ENCODE results near the gene AGAP1.

The AGAP1 gene

GRCh38 chr2:235861383-235861782 is 367.5 kb downstream of the AGAP1 start:
- no peak for TF ChIP-seq CTCF (conservative IDR thresholded peaks at IDR 0.05)
- H3K27ac ChIP-seq = no peak overlapping the region

- no peak for TF ChIP-seq CTCF (conservative IDR thresholded peaks at IDR 0.05)
Observed at GRCh38 chr2:235863414-235863813, 369.6 kb downstream of the AGAP1 start.

GRCh38 chr2:235864302-235864701 is 370.5 kb downstream of the AGAP1 start:
- TF ChIP-seq CTCF (conservative IDR thresholded peaks at IDR 0.05) = no peak
- no peak overlapping the region for H3K27ac ChIP-seq

More at GRCh38 chr2:235863414-235863813, 369.6 kb downstream of the AGAP1 start:
- no peak overlapping the region for H3K27ac ChIP-seq

GRCh38 chr2:235864733-235865515 is 371.1 kb downstream of the AGAP1 start:
- TF ChIP-seq CTCF (conservative IDR thresholded peaks at IDR 0.05) = no peak
- H3K27ac ChIP-seq = no peak overlapping the region

- no peak overlapping the region for H3K27ac ChIP-seq
- no peak for TF ChIP-seq CTCF (conservative IDR thresholded peaks at IDR 0.05)
Observed at GRCh38 chr2:235866373-235866772, 372.5 kb downstream of the AGAP1 start.

- TF ChIP-seq CTCF (conservative IDR thresholded peaks at IDR 0.05) = no peak
- H3K27ac ChIP-seq = no peak overlapping the region
Observed at GRCh38 chr2:235868224-235868623, 374.4 kb downstream of the AGAP1 start.

- no peak overlapping the region for H3K27ac ChIP-seq
- TF ChIP-seq CTCF (conservative IDR thresholded peaks at IDR 0.05) = no peak
Observed at GRCh38 chr2:235868645-235869044, 374.8 kb downstream of the AGAP1 start.

Measured in VCaP (cell line).